Fibroblast of skin of right biceps (primary cell): ENCODE measurements around the gene DAPL1.
A peak's percentile ranks its signal among the peaks of the same experiment; 100 is the strongest.

Source experiments
- DNase-seq: peaks from one replicate; pipeline ENCODE4 v3.0.0-alpha.2; 2013

DAPL1 gene

DNA sequence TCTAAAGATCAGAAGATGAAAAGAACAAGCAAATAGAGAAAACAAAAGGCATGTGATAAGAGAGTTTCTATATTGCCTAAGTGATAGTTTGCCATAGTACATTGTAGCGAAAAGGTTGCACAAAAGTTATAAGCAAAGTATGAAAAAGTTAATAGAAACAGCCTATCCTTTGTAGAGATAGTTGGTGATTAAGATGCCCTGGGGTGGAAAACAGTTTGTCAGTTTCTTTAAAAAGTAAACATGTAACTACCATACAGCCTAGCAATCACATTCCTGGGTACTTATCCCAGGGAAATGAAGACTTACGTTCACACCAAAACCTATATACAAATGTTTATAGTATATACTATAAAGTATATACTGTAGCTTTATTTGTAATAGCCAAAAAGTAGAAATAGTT, 16.9 kb upstream of the DAPL1 start:
- no peak for DNase-seq

GRCh38 chr2:158779621-158780020, 15.5 kb upstream of the DAPL1 start:
- DNase-seq, result no peak

DNA sequence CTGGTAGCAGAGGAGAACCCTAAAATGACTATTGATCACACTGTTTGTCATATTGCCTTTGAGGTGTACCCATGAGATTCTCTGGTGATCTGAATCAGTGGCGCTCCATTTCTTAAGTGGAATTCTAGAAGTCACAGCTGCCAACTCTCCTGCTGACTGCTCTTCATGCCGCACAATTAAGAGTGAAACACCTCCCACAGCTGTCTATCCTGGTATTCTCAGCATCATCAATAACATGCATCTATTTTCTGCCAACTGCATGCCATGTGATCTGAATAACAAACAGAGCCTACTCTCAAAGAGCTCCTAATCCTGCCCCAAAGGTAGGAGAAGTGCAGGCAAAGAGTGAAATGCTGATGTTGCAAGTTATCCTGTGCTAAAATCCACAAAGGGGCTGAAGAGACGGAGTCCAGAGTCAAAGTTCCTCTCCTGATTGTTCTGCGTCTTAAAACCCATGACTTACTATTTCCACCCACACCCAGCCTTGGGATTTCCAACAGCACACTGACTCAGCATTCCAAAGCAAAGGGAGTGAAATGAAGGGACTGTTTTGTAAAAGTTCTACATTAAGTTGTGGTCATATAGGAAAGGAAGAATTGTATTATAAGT, 13.7 kb upstream of the DAPL1 start:
- DNase-seq, result peak; percentile 77

- DNase-seq, result no peak
Observed at GRCh38 chr2:158782136-158782535, 13.0 kb upstream of the DAPL1 start.

DNA sequence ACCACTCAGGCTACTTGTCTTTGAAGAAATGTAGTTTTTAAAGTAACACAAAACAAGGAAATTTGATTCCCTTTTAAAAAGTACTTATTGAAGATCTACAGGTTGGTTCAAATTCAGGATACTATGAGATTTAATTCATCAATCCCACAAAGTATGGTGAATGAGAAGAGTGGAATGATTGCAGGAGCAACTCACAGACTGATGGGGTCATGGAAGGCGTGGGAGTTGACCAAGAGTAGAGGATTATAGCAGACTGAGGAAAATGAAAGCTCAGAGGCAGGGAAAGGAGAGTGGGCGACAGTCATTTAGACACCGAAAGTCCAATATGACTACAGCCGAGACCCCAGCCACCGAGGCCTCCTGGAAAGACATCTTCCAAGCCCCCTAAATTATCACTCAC, 12.5 kb upstream of the DAPL1 start:
- DNase-seq, result peak; percentile 60

DNA sequence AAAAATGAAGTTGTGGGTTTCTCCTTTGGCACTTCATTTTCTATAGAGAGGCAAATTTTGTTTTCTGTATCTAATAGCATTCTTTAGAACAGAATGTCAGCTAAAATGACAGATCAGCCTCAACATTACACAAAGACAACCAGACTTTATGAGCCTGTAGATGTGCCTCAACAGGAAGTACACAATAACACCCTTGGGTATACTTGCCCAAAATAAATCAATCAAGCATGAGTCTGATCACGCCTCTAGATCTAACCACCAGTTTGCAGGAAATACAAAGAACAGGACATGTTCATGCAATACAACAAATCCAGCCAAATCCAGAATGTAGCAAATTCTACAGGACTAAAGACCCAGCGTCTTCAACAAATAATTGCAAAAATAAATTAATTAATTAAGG, 11.2 kb upstream of the DAPL1 start:
- DNase-seq, result no peak

- DNase-seq, result no peak
Observed at GRCh38 chr2:158786897-158787296, 8.2 kb upstream of the DAPL1 start.

- DNase-seq, result no peak
Observed at GRCh38 chr2:158788951-158789350, 6.2 kb upstream of the DAPL1 start.

DNA sequence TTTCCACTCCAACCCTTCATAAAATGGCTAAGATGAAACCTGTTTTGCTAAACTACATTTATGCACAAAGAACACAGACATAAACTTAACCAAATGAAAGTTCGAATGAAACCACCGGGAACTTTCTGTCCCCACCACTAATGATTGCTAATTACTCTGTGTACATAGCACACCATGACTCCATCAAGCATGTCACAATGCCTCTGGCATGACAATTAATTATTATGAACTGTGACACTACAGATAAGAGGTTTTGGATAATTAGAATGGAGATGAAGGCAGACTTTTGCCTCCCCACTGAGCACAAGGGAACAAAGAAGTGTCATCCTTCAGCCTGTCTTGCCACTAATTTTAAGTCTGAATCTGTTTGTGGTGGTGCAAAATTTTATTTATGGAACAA, 1.5 kb downstream of the DAPL1 start:
- DNase-seq, result no peak

- DNase-seq, result peak; percentile 66
Observed at GRCh38 chr2:158797963-158798700, 3.0 kb downstream of the DAPL1 start.

GRCh38 chr2:158799181-158799580, 4.1 kb downstream of the DAPL1 start:
- DNase-seq, result no peak

GRCh38 chr2:158803506-158803905, 8.4 kb downstream of the DAPL1 start:
- no peak for DNase-seq

DNA sequence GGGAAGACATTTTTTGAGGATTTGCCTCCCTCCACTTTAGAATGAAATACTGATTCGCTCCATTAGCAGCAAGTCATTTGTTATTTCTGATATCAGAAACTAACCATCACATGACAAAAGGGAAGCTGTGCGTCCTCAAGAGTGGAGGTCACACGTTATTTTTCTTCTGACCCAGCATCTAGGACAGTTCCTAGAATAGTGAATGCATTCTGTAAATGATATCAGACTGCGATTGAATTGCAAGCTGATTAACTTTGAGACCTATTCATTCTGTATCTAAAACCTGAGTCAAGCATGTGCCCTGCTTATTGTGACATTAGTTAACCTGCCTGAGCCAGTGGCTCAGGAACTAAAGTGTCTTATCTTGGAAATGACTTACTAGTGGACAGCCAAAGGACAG, 10.1 kb downstream of the DAPL1 start:
- no peak for DNase-seq

DNA sequence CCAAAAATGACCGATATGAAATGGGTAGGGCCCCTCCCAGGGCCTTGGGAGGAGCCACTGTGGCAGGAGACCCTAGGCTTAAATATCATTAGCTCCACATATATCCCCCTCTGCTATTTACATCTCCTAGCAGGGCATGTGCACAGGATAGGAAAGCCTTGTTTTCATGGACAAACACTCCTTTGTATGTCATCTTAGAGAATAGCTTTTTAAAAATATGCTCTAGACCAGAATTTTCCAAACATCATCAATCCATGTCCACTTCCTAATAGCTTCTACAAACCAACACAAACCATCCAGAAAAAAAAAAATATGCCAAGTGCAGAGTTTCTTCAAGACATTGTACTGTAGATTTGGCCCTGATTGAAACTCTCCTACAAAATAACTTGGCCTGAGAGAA, 10.8 kb downstream of the DAPL1 start:
- DNase-seq, result no peak

- DNase-seq, result no peak
Observed at GRCh38 chr2:158806941-158807340, 11.8 kb downstream of the DAPL1 start.

DNA sequence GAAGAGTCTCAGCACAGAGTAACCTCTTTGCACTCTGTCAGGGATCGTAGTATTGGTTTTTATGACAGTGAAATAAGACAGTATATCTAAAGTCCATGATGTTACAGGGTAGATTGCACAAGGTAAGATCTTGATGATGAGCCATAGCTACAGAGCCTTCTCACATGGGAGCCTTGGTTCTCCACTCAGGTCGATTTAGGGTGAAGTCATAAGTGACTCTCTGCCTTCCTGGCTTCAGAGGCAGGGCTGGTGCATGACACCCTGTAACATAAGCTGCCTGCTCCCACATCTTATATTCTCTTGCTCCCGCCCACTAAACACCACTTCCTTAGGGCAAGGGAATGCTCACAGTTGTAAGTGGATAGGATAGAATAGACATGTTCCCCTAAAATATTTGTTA, 13.3 kb downstream of the DAPL1 start:
- no peak for DNase-seq

DNA sequence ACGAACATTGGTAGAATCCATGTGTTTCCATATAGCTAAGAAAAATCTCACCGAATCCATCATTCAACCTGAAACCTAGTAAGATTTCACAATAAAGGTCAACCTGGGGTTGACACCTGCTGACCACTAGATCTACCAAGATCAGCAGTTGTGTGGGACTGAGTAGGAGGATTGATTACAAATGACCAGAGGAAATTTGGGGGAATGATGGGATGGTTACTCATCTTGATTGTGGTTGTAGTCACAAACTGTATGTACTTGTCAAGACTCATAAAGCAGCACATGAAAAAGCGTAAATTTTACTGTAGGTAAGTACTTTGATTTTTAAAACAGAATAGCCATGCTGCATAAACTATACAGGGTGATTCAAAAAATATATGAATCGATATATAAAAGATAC, 14.7 kb downstream of the DAPL1 start:
- DNase-seq, result no peak

- no peak for DNase-seq
Observed at GRCh38 chr2:158810731-158811460, 15.8 kb downstream of the DAPL1 start.

GRCh38 chr2:158815166-158815565, 20.0 kb downstream of the DAPL1 start:
- no peak for DNase-seq

DNA sequence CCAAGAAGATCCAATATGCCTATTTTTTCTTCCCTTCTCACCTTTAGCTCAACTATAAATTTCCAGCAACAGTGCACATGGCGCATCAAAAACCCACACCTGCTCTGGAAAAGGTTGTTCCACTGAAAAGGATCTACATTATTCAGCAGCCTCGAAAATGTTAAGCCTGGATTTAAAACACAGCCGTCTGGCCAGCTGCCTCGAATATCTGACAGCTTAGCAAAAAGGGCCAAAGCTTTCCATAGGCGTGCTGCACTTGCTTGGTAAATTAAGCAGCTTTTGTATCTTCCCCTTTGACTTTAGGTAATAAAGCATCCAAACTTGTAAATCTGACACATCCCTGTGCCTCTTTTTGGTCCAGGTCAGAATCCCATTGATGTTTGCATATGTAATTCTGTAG, 20.5 kb downstream of the DAPL1 start:
- DNase-seq, result no peak

- no peak for DNase-seq
Observed at GRCh38 chr2:158817588-158817987, 22.5 kb downstream of the DAPL1 start.

DNA sequence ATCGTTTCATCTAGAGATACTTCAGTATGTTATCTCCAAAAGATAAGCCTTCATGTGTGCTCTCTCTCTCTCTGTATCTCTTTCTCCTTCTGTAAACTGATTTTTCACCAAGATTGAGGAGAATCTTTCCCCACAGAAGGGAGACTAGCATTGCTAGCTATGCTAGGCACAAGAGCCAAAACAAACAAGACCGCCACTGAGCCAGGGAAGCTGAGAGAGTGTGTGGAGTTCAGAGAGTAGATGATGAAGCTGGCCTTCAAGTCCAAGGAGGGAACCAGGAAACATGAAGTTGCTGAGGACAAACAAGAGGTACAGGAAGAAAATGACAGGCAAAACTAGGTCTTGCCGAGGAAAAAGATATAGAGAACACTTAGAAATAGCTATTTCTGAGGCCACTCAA, 23.4 kb downstream of the DAPL1 start:
- no peak for DNase-seq

GRCh38 chr2:158822193-158822592, 27.1 kb downstream of the DAPL1 start:
- DNase-seq, result no peak
